ENCODE measurements around the gene FBXO40.
"Not testable (repeated sequence)": the region's sequence is repeated elsewhere in the genome, so short reads cannot be mapped to it uniquely, and the experiment has no call there.

The FBXO40 gene

DNA sequence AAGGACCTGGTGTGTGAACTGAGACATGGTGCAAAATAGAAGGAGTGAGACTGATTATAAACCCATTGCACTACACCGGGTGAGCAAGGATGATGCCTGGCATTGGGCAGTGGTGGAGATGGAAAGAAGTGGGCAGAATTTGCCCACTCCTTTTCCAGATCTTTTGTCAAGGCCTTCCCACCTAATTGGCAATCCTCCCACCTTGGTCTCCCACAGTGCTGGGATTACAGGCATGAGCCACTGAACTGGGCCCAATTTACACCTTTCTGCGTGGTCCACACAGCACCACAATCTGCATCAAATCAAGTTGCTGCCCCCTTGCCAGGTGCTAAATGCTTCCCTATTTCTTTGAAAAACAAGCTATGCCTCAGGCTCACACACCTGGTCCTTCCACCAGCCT lies 5.4 kb downstream of the FBXO40 start:
- H2BK5ac ChIP-seq (ENCODE audit: low read depth, low read length, poor library complexity, severe bottlenecking), result no peak overlapping the region
- no peaks in the 10 kb centered on the region for H3K36me3 ChIP-seq (ENCODE audit: control insufficient read depth in 1 of 2, insufficient read depth in 2 of 2, low read depth in 1 of 2, low read length in 2 of 2)
- H3K79me1 ChIP-seq (replicated peaks; ENCODE audit: low read length, poor library complexity, severe bottlenecking), result no peaks in the 10 kb centered on the region
- no peak overlapping the region for H2AK5ac ChIP-seq (ENCODE audit: low read length, severe bottlenecking)
- no peak overlapping the region for H3K9ac ChIP-seq (ENCODE audit: low read length)
- no peak overlapping the region for H3K4me3 ChIP-seq (ENCODE audit: insufficient read depth in 1 of 2, low read depth in 1 of 2, low read length in 2 of 2)
- no peak overlapping the region for H3K14ac ChIP-seq (ENCODE audit: low read length in 2 of 2)
- H4K91ac ChIP-seq (ENCODE audit: low read length), result no peak overlapping the region
- H3K27me3 ChIP-seq (ENCODE audit: control insufficient read depth in 1 of 2, insufficient read depth in 1 of 2, low read length in 2 of 2), result peaks cover 0 to 7% of the 10 kb centered on the region in 2 experiments
- no peak overlapping the region for H3K4ac ChIP-seq (ENCODE audit: low read depth in 1 of 2, low read length in 2 of 2)
- no peak overlapping the region for H2BK120ac ChIP-seq (ENCODE audit: low read depth, low read length)
- DNase-seq, result no peak
- H3K23ac ChIP-seq (ENCODE audit: low read length in 2 of 2), result no peak overlapping the region
- no peak overlapping the region for H2BK15ac ChIP-seq (ENCODE audit: low read depth, poor library complexity, severe bottlenecking)
- no peaks in the 10 kb centered on the region for H3K9me3 ChIP-seq (ENCODE audit: control insufficient read depth, low read length)
- H3K27ac ChIP-seq (ENCODE audit: low read length, poor library complexity, severe bottlenecking), result no peak overlapping the region
- H3K18ac ChIP-seq (ENCODE audit: low read depth in 1 of 2, low read length in 2 of 2), result no peak overlapping the region
- H2AFZ ChIP-seq (ENCODE audit: low read depth, low read length), result no peak overlapping the region
- no peak overlapping the region for H3K4me2 ChIP-seq (ENCODE audit: low read length, poor library complexity, severe bottlenecking)
- H3K4me1 ChIP-seq (ENCODE audit: control insufficient read depth, insufficient read depth, low read depth, low read length), result no peaks in the 10 kb centered on the region
- no peak overlapping the region for H4K8ac ChIP-seq (ENCODE audit: low read length)
- 70% methylated on average over 2 of the region's 2 CpGs for whole genome bisulfite sequencing
- H2BK12ac ChIP-seq (ENCODE audit: low read length in 2 of 2), result no peak overlapping the region

DNA sequence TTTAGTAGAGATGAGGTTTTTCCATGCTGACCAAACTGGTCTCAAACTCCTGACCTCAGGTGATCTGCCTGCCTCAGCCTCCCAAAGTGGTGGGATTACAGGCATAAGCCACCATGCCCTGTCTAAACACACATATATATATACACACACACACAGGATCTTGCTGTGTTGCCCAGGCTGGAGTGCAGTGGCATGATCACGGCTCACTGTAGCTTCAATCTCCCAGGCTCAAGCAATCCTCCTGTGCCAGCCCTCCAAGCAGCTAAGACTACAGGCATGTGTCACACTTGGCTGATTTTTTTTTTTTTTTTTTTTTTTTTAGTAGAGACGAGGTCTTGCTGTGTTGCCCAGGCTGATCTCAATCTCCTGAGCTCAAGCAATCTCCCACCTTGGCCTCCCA lies 6.7 kb downstream of the FBXO40 start:
- not testable (repeated sequence) for H4K8ac ChIP-seq (ENCODE audit: low read length); H2BK5ac ChIP-seq (ENCODE audit: low read depth, low read length, poor library complexity, severe bottlenecking); H3K27ac ChIP-seq (ENCODE audit: low read length, poor library complexity, severe bottlenecking); H2AK5ac ChIP-seq (ENCODE audit: low read length, severe bottlenecking); H3K4ac ChIP-seq (ENCODE audit: low read depth in 1 of 2, low read length in 2 of 2); H3K36me3 ChIP-seq (ENCODE audit: control insufficient read depth in 1 of 2, insufficient read depth in 2 of 2, low read depth in 1 of 2, low read length in 2 of 2); H3K4me2 ChIP-seq (ENCODE audit: low read length, poor library complexity, severe bottlenecking); H2AFZ ChIP-seq (ENCODE audit: low read depth, low read length); H3K27me3 ChIP-seq (ENCODE audit: control insufficient read depth in 1 of 2, insufficient read depth in 1 of 2, low read length in 2 of 2); H2BK15ac ChIP-seq (ENCODE audit: low read depth, poor library complexity, severe bottlenecking); H2BK120ac ChIP-seq (ENCODE audit: low read depth, low read length); H3K14ac ChIP-seq (ENCODE audit: low read length in 2 of 2); H3K4me3 ChIP-seq (ENCODE audit: insufficient read depth in 1 of 2, low read depth in 1 of 2, low read length in 2 of 2); H3K18ac ChIP-seq (ENCODE audit: low read depth in 1 of 2, low read length in 2 of 2); H3K79me1 ChIP-seq (replicated peaks; ENCODE audit: low read length, poor library complexity, severe bottlenecking); H4K91ac ChIP-seq (ENCODE audit: low read length); DNase-seq; H2BK12ac ChIP-seq (ENCODE audit: low read length in 2 of 2); H3K9ac ChIP-seq (ENCODE audit: low read length); H3K4me1 ChIP-seq (ENCODE audit: control insufficient read depth, insufficient read depth, low read depth, low read length); H3K9me3 ChIP-seq (ENCODE audit: control insufficient read depth, low read length); H3K23ac ChIP-seq (ENCODE audit: low read length in 2 of 2)
- 63% methylated on average over 2 of the region's 2 CpGs for WGBS

DNA sequence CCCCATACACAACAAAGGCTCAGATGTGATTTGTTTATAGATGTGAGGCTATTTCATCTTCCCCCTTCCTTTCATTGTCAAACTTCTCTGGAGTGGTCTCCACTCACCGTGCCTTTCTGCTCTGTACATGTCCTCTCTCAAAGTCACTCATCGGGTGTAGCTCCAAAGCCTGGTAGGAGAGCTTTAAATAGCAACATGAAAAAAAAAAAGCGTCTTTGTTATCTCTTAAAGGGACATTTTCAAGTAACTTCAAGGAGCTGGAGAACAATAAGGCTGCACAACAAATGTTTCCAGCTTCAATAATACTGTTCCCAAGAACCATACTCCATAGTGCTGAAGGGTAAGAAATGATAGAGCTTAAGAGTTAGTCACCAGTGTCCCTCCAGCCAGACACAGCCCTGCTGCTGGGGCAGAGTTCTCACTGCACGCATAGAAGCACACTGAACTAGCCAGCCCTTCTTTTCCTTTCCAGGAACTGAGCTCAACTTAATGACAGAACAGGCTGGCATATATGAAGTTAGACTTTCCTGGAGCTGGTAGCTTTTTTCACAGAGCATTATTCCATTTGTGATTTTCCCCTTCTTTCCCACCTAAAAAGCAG lies 8.1 kb downstream of the FBXO40 start:
- Histone ChIP-seq H3K14ac (ENCODE audit: low read length in 2 of 2) (no peak overlapping the region), H3K4me1 (ENCODE audit: control insufficient read depth, insufficient read depth, low read depth, low read length) (no peaks in the 10 kb centered on the region), H2AFZ (ENCODE audit: low read depth, low read length) (no peak overlapping the region), H3K36me3 (ENCODE audit: control insufficient read depth in 1 of 2, insufficient read depth in 2 of 2, low read depth in 1 of 2, low read length in 2 of 2) (no peaks in the 10 kb centered on the region), H3K18ac (ENCODE audit: low read depth in 1 of 2, low read length in 2 of 2) (no peak overlapping the region), H3K23ac (ENCODE audit: low read length in 2 of 2) (no peak overlapping the region), H2BK12ac (ENCODE audit: low read length in 2 of 2) (no peak overlapping the region), H2BK15ac (ENCODE audit: low read depth, poor library complexity, severe bottlenecking) (no peak overlapping the region), H4K91ac (ENCODE audit: low read length) (no peak overlapping the region), H3K9ac (ENCODE audit: low read length) (no peak overlapping the region), H4K8ac (ENCODE audit: low read length) (no peak overlapping the region), H2BK5ac (ENCODE audit: low read depth, low read length, poor library complexity, severe bottlenecking) (no peak overlapping the region), H3K9me3 (ENCODE audit: control insufficient read depth, low read length) (no peaks in the 10 kb centered on the region), H3K79me1 (replicated peaks; ENCODE audit: low read length, poor library complexity, severe bottlenecking) (no peaks in the 10 kb centered on the region), H3K4ac (ENCODE audit: low read depth in 1 of 2, low read length in 2 of 2) (no peak overlapping the region), H2BK120ac (ENCODE audit: low read depth, low read length) (no peak overlapping the region), H3K4me2 (ENCODE audit: low read length, poor library complexity, severe bottlenecking) (no peak overlapping the region), H3K27ac (ENCODE audit: low read length, poor library complexity, severe bottlenecking) (no peak overlapping the region), H3K4me3 (ENCODE audit: insufficient read depth in 1 of 2, low read depth in 1 of 2, low read length in 2 of 2) (no peak overlapping the region), H2AK5ac (ENCODE audit: low read length, severe bottlenecking) (no peak overlapping the region), H3K27me3 (ENCODE audit: control insufficient read depth in 1 of 2, insufficient read depth in 1 of 2, low read length in 2 of 2) (peaks cover 0 to 6% of the 10 kb centered on the region in 2 experiments)
- WGBS, result 43% methylated on average over 3 of the region's 4 CpGs
- no peak for DNase-seq

DNA sequence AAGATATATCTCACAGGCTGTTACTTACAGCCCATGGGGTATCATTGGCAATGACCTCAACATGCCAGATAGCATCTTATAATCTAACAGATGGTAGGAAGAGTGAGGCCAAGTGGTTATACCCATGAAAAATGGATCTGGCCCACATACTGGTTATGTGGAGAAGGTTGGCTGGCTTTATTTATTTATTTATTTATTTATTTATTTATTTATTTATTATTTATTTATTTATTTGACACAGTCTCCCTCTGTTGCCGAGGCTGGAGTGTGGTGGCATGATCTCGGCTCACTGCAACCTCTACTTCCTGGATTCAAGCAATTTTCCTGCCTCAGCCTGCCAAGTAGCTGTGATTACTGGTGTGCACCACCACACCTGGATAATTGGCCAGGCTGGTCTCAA lies 11.6 kb downstream of the FBXO40 start:
- H2BK120ac ChIP-seq (ENCODE audit: low read depth, low read length), result no peak overlapping the region
- no peak overlapping the region for H3K23ac ChIP-seq (ENCODE audit: low read length in 2 of 2)
- no peak overlapping the region for H3K4me2 ChIP-seq (ENCODE audit: low read length, poor library complexity, severe bottlenecking)
- H3K27me3 ChIP-seq (ENCODE audit: control insufficient read depth in 1 of 2, insufficient read depth in 1 of 2, low read length in 2 of 2), result peaks cover 0 to 7% of the 10 kb centered on the region in 2 experiments
- H3K79me1 ChIP-seq (replicated peaks; ENCODE audit: low read length, poor library complexity, severe bottlenecking), result no peaks in the 10 kb centered on the region
- no peak overlapping the region for H3K4ac ChIP-seq (ENCODE audit: low read depth in 1 of 2, low read length in 2 of 2)
- WGBS, result 86% methylated on average over 2 of the region's 2 CpGs
- H2BK12ac ChIP-seq (ENCODE audit: low read length in 2 of 2), result no peak overlapping the region
- no peak overlapping the region for H3K27ac ChIP-seq (ENCODE audit: low read length, poor library complexity, severe bottlenecking)
- H2BK5ac ChIP-seq (ENCODE audit: low read depth, low read length, poor library complexity, severe bottlenecking), result no peak overlapping the region
- no peaks in the 10 kb centered on the region for H3K36me3 ChIP-seq (ENCODE audit: control insufficient read depth in 1 of 2, insufficient read depth in 2 of 2, low read depth in 1 of 2, low read length in 2 of 2)
- DNase-seq, result no peak
- H3K14ac ChIP-seq (ENCODE audit: low read length in 2 of 2), result no peak overlapping the region
- H3K18ac ChIP-seq (ENCODE audit: low read depth in 1 of 2, low read length in 2 of 2), result no peak overlapping the region
- no peak overlapping the region for H4K8ac ChIP-seq (ENCODE audit: low read length)
- H4K91ac ChIP-seq (ENCODE audit: low read length), result no peak overlapping the region
- H2BK15ac ChIP-seq (ENCODE audit: low read depth, poor library complexity, severe bottlenecking), result no peak overlapping the region
- H3K4me1 ChIP-seq (ENCODE audit: control insufficient read depth, insufficient read depth, low read depth, low read length), result no peaks in the 10 kb centered on the region
- no peak overlapping the region for H3K9ac ChIP-seq (ENCODE audit: low read length)
- H2AK5ac ChIP-seq (ENCODE audit: low read length, severe bottlenecking), result no peak overlapping the region
- H3K4me3 ChIP-seq (ENCODE audit: insufficient read depth in 1 of 2, low read depth in 1 of 2, low read length in 2 of 2), result no peak overlapping the region
- no peak overlapping the region for H2AFZ ChIP-seq (ENCODE audit: low read depth, low read length)
- no peaks in the 10 kb centered on the region for H3K9me3 ChIP-seq (ENCODE audit: control insufficient read depth, low read length)

Measured in mesenchymal stem cell (in vitro differentiated cells and primary cell).